GM19463 (cell line): ENCODE measurements around the gene RNF169.
"Not testable (repeated sequence)": the region's sequence is repeated elsewhere in the genome, so short reads cannot be mapped to it uniquely, and the experiment has no call there.

Experiments
- ATAC-seq: cut with Tn5 transposase; IDR thresholded peaks from one replicate; pipeline ENCODE4 v1.9.1; 2021; ENCODE audit warnings: mild to moderate bottlenecking, moderate library complexity; ENCODE audit not compliant: unreplicated experiment

The RNF169 gene

DNA sequence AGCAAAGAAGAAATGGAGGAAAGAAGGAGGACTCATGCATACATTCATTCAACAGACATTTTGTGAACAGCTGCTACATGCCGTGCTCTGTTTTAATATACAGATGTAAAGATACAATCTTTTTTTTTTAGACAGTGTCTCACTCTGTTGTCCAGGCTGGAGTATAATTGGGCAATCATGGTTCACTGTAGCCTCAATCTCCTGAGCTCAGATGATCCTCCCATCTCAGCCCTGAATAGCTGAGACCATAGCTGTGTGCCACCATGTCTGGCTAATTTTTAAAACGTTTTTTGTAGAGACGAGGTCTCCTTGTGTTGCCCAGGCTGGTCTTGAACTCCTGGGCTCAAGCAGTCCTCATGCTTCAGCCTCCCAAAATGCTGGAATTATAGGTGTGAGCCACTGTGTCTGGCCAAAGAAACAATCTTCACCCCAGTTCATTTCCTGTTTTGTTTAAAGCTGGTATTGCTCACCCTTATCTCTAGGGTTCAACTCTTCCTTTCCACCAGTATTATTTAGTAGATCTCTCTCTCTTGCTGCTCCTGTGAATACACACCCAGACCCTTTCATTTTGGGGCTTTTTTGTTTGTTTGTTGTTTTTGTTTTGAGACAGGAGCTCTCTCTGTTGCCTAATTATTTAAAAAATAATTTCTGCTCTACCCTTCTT is 69.8 kb downstream of the RNF169 start:
- no peak for ATAC-seq

DNA sequence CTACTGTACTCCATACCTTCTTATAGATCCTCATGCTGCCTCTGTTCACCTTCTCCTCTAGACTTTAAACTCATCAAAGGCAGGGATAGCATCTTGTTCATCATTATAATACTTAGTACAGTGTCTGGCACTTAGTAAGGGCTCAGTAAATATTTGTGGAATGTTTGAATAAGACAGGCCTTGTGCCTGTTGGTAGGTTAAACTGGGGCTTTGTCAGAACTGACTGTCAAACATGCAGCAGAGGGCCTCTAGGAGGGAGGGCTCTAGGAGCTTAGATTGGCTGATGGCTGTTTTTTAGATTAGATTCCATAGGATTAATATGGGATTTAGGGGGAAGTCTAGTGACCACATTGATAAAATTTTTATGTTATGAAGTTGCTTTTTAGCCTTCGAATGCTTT is 70.8 kb downstream of the RNF169 start:
- no peak for ATAC-seq

DNA sequence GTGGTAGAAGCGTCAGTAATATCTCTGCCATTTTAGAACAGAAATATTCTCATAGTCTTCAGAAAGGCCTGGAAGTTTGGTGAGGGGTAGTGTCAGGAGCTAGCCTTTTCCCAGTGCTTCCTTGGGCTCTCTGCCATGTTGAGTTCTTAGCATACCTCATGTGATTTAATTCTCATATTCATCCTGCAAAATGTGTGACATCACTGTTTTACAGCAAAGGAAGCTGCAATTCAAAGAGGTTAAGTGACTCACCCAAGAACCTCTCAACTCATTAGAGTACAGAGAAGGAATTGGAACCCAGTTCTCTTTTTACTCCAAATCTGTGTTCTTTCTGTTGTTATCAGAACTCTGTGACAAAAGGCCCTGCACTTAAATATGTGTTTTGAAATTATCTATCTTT is 72.1 kb downstream of the RNF169 start:
- no peak for ATAC-seq

DNA sequence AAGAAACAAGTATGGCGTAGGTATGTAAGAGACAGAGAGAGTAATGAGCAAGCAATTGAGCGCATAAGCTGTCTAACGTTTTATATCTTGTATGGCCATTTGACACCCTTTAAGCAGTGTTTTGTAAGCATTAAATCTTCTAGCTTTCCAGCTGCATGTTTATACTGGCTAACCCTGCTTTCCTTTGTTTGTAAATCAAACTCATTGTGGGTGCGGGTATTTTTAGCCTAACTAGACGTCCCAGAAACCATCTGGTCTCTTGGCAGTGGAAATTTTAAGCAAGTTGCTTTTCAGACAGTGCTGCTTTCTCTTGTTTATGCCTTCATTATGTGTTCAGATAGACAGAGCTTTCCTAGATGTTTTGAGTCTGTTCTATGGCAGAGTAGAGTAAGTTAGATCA is 73.5 kb downstream of the RNF169 start:
- no peak for ATAC-seq

DNA sequence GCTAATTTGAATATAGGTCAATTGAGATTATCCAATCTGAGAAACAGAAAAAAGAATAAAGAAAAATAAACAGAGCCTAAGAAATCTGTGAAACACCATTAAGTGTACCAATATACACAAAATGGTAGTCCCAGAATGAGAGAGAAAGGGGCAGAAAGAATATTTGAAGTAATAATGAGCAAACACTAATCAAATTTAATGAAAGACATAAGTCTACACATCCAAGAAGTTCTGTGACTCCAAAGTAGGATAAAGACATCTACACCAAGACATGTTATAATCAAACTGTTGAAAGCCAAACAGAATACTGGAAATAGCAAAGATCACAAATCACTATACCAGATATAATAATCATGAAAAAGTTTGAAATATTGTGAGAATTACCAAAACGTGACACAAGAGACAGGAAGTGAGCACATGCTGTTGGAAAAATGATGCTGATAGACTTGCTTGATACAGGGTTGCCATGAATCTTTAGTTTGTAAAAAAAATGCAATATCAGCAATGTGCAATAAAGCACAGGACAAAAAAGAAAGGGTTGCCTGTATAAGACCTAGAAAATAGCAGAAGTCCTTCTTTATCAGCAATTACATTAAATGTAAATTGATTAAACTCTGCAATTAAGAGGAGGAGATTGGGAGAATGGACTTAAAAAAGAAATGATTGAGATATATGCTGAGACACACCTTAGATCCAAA is 75.8 kb downstream of the RNF169 start:
- no peak for ATAC-seq

DNA sequence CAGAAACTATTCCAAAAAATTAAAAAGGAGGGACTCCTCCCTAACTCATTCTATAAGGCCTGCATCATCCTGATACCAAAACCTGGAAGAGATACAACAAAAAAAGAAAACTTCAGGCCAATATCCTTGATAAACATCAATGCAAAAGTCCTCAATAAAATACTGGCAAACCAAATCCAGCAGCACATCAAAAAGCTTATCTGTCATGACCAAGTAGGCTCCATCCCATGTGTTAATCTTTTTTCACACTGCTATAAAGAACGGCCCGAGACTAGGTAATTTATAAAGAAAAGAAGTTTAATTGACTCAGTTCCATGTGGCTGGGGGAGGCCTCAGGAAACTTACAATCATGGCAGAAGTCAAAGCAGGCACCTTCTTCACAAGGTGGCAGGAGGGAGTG is 76.9 kb downstream of the RNF169 start:
- not testable (repeated sequence) for ATAC-seq

DNA sequence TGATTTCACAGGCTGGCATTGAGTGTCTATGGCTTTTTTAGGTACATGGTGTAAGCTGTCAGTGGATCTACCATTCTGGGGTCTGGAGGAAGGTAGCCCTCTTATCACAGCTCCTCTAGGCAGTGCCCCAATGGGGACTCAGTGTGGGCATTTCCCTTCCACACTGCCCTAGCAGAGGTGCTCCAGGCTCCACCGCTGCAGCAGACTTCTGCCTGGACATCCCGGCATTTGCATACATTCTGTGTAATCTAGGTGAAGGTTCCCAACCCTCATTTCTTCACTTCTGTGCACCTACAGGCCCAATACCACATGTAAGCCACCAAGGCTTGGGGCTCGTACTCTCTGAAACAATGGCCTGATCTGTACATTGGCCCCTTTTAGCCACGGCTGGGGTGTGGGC is 78.3 kb downstream of the RNF169 start:
- no peak for ATAC-seq

DNA sequence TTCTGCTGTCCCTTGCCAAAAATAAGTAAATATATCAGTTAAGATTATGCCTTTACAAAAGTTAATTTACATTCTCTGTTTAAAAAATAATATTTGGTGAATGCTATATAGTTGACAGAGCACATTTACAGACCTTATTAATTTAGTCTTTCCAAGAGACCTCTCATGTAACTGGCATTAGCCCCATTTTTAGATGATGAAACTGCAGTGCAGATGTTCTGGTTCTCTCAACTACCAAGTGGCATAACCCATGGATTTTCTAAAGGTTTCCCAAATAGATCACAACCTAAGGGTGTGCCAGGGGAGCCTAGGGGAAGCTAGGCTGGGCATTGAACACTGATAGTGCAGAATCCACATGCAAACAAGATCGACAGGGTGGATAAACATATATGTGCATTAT is 88.5 kb downstream of the RNF169 start:
- ATAC-seq, result no peak

DNA sequence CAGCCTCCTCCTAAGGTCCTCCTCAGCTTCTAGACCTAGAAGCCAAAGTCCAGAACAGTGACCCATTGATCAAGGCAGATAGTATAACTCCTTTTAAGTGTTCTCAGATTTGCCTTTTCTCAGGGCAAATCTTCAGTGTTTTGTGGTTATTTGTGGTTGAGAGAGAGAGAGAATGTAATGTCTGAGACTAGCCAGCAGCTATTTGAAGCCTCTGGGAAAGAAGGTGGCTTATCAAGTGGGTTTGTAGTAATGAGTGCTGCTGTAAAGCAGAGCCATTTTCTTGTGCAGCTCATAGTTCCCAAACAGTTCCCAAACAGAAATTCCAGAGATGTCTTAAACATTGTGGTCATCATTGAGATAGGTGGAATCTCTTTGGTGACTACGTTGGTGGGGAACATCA is 89.5 kb downstream of the RNF169 start:
- ATAC-seq, result no peak

DNA sequence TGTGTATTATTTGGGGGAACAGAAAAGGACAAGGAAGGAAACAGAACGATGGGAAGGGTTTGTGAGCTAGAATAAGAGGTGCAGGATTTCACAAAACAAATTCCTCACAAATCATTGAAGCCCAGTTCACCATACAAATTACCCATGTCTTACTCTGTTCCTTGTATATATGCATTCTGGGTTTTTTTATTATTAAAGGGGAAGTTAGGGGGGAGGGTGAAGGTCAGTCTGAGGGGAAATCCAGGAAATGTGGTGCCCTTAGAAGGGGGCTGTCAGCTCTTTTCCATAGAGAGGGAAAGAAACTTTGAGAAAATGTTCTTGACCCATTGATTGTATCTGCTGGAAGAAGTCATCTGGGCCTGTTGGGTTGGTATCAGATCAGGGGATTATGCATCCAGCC is 90.8 kb downstream of the RNF169 start:
- no peak for ATAC-seq

DNA sequence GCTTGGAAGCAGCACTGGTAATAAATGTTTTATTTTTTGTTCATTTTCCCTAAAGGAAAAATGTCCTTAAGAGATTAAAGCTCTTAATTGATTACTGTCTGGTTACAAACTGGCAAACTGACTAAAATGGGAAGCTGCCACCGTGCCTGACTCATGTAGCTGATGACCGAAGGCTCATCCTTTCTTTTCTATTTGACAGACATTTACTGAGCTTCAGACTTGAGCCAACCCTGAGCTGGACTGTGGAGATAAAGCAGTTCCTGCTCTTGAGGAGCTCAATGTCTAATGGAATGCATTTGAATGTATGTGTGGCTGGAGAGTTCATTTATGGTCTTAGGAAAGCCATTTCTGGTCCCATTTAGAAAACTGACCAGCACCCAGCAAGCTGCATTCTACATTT is 91.3 kb downstream of the RNF169 start:
- ATAC-seq, result no peak

DNA sequence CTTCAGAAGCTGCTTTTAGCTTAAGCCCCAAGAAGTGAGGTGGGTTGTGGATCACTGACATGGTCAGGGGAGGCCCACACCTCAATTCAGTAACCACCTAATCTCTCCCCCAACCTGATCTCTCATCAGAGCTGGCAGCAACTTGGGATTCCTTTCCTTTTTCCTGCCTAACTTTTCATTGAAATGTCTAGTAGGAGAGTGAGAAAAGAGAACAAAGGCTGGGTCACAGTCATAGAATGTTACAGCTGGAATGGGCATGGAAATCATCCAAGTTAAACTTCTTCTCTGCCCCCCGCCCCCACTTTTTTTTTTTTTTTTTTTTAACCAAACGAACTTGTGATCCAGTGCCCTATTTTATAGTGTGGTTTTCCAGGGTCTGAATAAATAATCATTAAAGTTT is 91.8 kb downstream of the RNF169 start:
- no peak for ATAC-seq

DNA sequence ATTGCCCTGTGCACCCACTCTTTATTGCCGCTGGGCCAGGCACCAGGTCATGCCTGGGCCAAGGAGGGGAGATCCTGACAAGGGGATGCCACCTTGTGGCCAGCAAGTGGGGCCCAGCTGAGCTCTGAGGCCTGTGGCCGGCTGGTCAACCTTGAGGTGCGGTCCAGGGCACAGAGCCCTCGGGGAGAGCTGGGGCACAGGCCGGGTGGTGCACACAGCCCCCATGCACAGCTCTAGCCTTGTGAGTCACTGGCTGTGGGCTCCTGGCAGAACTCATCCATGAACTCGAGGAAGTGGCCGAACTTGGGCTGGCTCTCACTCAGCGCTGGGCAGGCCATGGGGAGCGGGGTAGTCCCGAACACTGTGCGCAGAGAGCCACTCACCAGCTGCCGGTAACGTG is 94.3 kb downstream of the RNF169 start:
- no peak for ATAC-seq

DNA sequence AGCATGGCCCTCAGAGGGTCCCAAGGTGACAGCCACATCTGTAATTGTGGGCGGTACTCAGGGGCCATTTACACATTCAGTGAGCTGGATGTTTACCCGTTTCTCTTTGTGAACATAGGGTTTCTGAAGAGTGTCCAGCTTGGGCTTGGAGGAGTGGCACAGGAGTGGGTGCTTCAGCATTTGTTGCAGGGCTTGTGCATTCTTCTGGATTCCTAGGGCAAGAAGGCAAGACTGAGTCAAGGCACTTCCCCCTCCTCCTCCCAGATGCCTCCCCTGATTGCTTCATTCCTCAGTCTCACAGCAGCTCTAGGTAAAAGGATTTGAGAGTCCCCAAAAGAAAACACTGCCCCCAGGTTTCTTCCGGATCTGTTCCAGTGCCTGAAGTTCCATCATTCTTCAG is 95.4 kb downstream of the RNF169 start:
- ATAC-seq, result no peak

DNA sequence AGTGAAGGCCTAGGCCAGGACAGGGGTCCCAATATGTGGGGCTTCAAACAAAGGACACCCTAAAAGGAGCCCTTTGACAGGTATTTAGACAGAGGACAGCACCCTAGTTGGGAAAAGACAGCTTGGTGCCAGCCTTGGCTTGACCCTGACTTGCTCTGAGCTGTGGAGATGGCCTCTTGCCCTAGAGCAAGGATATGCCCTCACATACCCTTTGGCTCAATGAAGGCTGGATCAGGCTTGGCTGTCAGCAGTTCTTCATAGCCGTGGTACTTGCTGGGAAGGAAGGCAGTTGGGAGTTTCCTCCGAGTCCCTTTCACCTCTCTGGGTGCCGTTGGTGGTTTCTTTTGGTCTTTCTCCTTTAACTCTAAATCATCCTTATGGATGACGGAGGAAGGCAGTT is 96.2 kb downstream of the RNF169 start:
- no peak for ATAC-seq

DNA sequence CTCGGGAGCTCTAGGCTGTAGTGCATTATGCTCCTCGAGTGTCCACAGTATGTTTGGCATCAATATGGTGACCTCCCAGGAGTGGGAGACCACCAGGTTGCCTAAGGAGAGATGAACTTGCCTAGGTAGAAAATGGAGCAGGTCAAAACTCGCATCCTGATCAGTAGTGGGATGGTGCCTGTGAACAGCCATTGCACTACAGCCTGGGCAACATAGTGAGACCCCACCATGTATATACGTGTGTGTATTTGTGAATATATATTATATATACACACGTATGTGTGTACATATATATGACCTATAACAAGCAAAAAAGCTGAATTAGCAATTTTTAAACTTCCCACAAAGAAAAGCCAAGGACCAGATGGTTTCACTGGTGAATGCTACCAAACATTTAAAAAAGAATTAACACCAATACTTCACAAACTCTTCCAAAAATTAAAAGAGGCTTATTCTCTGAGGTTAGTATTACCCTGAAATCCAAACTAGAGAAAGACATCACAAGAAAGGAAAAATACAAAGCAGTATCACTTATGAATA is 97.4 kb downstream of the RNF169 start:
- no peak for ATAC-seq

DNA sequence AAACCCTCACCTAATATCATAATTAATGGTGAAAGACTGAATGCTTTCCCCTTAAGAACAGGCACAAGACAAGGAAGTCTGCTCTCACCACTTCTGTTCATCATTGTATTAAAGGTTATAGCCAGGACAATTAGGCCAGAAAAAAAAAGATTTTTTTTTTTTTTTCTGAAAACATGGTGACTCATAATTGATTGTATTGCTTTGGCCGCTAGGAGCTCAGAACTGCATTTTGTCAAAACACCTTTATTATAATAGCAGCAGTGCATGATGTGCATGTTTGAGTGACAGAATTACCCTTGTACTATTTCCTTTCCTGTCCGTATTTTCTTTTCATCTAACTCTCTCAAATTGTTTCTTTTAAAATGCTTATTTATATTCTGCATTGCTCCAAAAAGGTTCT is 98.1 kb downstream of the RNF169 start:
- ATAC-seq, result no peak

DNA sequence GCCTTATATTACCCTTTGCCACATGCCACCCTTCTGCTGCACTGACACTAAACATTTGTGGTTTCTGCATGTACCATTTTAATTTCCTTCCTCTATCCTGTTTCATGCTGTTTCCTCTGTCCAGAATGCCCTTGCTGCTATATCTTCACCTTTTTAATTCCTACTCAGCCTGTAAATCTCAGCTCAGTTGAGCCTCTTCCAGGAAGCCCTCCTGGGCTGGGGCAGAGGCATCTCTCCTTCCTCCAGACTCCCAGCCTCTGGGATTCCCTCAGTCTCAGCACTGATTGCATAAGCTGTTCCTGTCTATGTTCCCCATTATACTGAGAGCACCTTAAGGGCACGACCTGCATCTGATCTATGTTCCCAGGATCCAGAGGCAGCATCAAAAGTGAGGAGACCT is 98.7 kb downstream of the RNF169 start:
- no peak for ATAC-seq

DNA sequence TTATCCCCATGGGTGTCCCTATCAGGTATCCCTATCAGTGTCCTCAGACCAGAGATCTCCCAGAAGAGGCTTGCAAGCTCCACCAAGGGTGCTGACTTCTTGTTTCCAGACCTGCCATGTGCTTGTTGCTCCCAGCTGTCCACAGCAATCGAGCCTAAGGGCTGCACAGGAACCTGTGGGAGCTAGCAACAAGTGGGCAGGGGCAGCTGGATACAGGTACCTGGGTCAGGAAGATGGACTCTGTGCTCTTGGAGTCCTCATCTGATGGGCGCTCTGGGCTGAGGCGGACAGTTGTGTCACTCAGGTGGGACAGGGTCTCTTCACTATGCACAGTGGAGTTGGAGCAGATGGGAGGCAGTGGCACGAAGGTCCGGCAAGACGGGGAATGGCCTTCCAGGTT is 99.2 kb downstream of the RNF169 start:
- ATAC-seq, result no peak

DNA sequence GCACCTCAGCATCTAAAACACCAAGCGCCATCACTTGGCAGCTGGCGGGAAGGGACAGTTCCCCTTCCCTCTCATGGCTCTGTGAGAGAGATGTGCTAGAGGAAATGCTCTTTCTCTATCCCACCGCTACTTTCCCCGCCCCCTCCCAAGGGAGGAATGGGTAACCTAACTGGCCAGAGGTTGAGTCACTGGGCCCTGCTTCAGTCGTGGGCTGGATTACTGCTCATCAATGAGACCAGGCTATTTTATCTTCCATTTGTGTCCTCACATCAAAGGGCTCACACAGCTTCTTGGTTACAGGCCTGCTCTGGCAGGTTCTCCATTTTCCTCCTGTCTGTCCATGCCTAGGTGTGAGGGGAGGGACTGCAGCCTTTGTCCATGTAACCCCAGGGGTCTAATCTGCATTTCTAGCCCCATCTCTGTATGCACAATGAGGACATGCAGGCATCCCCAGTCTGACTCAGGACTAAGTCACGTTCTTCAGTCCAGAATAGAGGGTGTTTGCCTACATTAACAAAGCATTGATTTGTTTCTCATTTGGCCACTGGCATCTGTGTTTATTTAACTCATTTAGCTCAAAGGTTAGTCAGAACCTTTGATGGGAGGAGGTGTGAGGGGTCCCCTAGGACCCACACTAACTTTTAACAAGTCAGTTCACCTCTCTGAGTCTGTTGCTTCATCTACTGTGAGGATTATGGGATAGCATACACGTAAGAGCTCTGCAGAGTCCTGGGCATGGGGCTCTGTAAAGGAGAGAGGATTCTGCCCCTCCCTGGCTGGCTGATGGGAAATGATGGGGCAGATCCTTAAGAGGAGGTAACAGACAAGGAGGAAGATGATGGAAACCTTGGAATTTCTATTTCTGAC is 101.1 kb downstream of the RNF169 start:
- no peak for ATAC-seq

DNA sequence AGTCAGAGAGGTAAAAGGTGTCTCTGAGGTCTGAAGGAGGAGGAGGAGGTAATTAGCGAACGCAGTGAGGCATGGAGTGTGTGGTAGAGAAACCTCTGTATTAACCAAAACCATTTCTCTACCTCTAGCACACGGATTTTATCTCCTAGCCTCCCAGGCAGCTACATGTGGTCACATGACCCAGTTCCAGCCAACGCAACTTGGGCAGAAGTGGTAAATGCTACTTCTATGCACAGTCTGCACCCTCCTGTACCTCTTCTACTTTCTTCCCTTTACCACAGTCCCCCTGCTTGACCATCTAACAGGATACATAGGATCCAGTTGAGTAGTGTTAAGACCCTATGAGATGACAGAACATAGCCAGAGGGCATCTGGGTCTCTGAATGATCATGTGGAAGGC is 104.6 kb downstream of the RNF169 start:
- ATAC-seq, result no peak

DNA sequence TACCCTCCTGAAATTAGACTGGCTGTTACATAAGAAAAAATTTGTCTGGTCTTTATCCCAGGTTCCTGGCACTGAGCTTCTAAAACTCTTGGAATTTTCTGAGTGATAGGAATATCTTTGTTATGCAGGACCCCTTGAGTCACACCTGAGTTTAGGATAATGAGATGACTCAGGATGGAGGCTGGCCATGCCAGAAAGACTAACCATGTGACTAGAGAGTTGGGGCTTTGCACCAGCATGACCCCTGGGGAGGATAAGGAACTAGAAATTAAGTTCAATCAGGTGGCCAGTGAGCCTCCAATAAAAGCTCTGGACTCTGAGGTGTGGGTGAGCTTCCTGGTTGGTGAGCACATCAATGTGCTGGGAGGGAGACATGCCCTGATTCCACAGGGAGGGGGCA is 112.1 kb downstream of the RNF169 start:
- no peak for ATAC-seq
